ENCODE results near the gene FMO3. TPM values are rescaled to one million over a fixed set of nuclear protein-coding genes. Genes with fewer than 3 reads are reported as not detected.

The FMO3 gene
- total RNA-seq, 4 donors from 2014 or later: 3.2 to 16.5 (median 5.9) TPM

DNA sequence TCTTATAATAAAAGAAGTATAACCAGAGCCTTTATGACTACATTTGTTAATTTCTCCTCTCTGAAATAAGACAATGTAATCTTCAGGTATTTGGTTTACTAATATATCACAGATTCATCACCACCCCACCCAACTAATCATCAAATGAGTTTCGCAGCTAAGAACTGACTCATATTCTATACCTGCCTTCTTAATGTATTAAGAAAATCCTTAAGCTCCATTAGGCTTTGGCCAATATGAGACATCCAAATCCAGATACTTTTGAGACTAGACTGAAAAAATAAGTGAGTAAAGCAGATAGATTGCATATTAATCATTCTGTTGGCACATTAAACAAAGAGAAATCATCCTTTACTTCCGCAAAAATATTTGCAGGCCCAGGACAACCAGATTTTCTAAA, 75.7 kb downstream of the FMO3 start:
- no peak for ATAC-seq (ENCODE audit: low FRiP score)
- DNase-seq (ENCODE audit: low spot score): no peak
- TF ChIP-seq, protein P1, sequence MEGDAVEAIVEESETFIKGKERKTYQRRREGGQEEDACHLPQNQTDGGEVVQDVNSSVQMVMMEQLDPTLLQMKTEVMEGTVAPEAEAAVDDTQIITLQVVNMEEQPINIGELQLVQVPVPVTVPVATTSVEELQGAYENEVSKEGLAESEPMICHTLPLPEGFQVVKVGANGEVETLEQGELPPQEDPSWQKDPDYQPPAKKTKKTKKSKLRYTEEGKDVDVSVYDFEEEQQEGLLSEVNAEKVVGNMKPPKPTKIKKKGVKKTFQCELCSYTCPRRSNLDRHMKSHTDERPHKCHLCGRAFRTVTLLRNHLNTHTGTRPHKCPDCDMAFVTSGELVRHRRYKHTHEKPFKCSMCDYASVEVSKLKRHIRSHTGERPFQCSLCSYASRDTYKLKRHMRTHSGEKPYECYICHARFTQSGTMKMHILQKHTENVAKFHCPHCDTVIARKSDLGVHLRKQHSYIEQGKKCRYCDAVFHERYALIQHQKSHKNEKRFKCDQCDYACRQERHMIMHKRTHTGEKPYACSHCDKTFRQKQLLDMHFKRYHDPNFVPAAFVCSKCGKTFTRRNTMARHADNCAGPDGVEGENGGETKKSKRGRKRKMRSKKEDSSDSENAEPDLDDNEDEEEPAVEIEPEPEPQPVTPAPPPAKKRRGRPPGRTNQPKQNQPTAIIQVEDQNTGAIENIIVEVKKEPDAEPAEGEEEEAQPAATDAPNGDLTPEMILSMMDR (IDR thresholded peaks at IDR 0.05): no peak

Small RNA genes within 50 kb of the gene (small RNA-seq; reads per million reads assigned to genes)
- not detected for gene MIR1295A

Other genes starting within 250 kb of the FMO3 start
- gene MROH9, start 155.4 kb upstream of the FMO3 start, total RNA-seq: under 1 TPM in 1 of 4 donors, not detected in 3; 0.24 TPM
- gene FMO2, start 94.4 kb downstream of the FMO3 start, total RNA-seq: 100 to 1,000 TPM in 2 of 4 donors, 10 to 100 TPM in 2; 36.0 to 179 (median 89.4) TPM
- 1 to 10 TPM in 3 of 4 donors, under 1 TPM in 1; 0.94 to 9.5 (median 1.9) TPM for gene FMO1, start 157.6 kb downstream of the FMO3 start, total RNA-seq
- 1 to 10 TPM; 1.8 to 7.9 (median 4.1) TPM for gene FMO4, start 223.3 kb downstream of the FMO3 start, total RNA-seq